D721Med (cell line): ENCODE measurements around the gene CNTNAP5.
"Not testable (repeated sequence)": the region's sequence is repeated elsewhere in the genome, so short reads cannot be mapped to it uniquely, and the experiment has no call there.

Experiments
- DNase-seq: peaks from one replicate; pipeline ENCODE4 v3.0.0; 2011; ENCODE audit warnings: low spot score; ENCODE audit not compliant: insufficient read length
- FAIRE-seq: peaks from 2 replicates; lab custom pipeline; 2011; peaks lifted over from hg19 to GRCh38; lab: Jason Lieb, UNC
- TF ChIP-seq, protein P1 (sequence below): IDR thresholded peaks from 2 replicates; pipeline ENCODE4 v1.5.1; 2012; ENCODE audit warnings: mild to moderate bottlenecking, control low read depth; ENCODE audit not compliant: insufficient read depth; ENCODE audit errors: missing control alignments

Gene CNTNAP5

DNA sequence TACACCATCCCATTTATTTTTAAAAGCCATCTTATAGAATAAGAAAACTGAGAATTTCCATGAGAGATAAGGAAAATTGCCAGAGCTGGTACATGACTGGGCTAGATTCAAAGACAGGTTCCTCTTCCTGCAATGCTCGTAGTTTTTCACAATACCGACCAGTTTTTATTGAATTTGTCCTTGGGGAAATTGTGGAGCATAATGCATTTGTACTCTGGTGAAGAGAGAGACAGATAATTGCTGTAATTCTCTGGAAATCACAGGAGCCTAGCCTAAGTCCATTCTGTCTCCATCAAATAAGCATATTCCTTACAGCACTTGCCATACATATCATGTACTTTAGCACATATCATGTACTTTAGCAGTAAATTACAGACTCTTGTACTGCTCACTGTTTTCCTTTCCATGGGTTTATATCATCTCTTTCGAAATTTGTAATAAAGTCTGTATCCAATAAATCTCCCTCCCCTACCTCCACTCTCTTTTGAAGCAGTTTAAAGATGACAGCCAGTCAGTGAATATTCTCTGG, 355.2 kb downstream of the CNTNAP5 start:
- FAIRE-seq (no peak), DNase-seq (no peak)
- TF ChIP-seq, protein P1, sequence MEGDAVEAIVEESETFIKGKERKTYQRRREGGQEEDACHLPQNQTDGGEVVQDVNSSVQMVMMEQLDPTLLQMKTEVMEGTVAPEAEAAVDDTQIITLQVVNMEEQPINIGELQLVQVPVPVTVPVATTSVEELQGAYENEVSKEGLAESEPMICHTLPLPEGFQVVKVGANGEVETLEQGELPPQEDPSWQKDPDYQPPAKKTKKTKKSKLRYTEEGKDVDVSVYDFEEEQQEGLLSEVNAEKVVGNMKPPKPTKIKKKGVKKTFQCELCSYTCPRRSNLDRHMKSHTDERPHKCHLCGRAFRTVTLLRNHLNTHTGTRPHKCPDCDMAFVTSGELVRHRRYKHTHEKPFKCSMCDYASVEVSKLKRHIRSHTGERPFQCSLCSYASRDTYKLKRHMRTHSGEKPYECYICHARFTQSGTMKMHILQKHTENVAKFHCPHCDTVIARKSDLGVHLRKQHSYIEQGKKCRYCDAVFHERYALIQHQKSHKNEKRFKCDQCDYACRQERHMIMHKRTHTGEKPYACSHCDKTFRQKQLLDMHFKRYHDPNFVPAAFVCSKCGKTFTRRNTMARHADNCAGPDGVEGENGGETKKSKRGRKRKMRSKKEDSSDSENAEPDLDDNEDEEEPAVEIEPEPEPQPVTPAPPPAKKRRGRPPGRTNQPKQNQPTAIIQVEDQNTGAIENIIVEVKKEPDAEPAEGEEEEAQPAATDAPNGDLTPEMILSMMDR = no peak

DNA sequence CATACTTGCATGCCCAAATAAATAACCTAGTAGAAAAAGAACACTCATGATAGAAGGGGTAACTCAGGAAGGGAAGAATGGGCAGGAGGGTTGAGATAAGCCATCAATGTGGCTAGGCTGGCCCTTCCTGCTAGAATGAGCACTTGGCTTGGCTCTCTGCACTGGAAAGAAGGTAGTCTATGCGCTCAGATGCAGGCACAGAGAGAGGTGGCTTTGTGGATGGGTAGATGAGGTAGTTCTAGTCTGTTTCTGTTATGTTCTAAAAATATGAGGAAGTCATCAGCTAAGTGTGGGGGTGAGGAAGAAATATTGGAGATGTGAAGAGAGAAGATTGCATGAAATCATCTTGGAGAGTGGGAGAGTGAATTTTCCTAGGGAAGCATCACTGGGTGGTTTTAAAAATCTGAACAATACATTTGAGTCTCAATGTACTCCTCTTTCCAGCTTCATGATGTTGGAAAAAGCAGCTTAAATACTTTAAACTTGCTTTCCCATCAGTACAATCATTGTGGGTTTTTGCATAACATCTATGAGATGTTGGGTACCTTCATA, 357.1 kb downstream of the CNTNAP5 start:
- DNase-seq (no peak), FAIRE-seq (no peak)
- TF ChIP-seq, protein P1 = no peak

DNA sequence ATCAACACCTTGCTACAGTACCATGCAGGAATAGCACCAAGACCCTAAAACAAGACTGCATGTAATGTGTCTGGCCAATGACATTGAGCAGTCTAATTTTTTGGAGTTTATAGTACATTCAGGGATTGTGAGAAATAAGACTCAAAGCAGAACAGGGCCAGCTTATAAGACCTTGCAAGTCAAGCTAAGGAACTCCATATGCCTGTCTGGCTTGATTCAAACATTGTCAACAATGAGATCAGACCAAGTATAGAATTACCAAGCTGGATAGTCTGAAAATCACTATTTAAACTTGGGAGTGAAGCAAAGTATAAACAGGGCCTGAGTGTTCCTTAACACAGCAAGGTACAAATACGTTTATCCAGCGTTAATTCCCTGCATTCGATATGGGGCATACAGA, 370.9 kb downstream of the CNTNAP5 start:
- TF ChIP-seq, protein P1 = no peak
- DNase-seq (no peak), FAIRE-seq (no peak)

DNA sequence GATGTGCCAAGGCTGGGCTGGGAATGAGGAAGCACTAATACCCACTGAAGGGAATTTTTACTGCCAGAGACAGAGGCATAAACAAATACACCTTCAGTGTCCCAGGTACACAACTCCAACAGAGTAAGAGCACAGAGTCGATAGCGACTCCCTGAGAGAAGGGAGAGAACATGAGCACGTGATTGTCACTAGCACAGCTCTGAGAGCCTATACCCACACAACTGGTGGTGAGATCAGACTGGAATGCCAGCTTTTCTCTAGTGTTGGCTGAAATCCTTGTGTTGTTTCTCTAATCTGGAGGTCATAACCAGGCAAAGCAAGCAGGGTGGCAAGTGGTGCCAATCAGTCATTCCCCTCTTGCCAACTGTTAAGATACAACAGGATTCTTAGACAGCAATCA, 377.2 kb downstream of the CNTNAP5 start:
- DNase-seq (no peak), FAIRE-seq (no peak)
- TF ChIP-seq, protein P1 = no peak

DNA sequence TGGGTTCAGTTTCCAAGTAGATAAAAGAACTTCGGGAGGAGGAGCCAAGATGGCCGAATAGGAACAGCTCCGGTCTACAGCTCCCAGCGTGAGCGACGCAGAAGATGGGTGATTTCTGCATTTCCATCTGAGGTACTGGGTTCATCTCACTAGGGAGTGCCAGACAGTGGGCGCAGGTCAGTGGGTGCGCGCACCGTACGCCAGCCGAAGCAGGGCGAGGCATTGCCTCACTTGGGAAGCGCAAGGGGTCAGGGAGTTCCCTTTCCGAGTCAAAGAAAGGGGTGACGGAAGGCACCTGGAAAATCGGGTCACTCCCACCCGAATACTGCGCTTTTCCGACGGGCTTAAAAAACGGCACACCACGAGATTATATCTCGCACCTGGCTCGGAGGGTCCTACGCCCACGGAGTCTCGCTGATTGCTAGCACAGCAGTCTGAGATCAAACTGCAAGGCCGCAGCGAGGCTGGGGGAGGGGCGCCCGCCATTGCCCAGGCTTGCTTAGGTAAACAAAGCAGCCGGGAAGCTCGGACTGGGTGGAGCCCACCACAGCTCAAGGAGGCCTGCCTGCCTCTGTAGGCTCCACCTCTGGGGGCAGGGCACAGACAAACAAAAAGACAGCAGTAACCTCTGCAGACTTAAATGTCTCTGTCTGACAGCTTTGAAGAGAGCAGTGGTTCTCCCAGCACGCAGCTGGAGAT, 382.9 kb downstream of the CNTNAP5 start:
- FAIRE-seq, DNase-seq: not testable (repeated sequence)

DNA sequence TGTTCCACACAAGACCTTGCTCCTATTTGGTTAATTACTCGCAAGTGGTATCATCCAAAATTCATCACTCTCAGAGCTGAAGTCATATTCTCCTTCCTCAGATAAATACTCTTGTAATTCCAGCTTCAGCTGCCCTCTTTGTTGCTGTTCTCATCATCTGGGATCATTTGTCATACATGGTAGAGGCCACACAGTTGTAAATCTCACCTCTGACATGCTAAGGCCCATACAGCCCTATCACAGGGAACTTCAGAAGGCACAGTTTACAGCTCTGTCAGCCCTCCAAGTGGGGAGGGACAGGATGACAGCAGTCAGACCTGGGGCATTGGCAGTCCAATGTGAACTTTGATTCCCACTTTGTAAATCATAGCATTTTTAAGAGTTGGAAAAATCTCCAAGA, 399.0 kb downstream of the CNTNAP5 start:
- TF ChIP-seq, protein P1 = no peak
- no peak for FAIRE-seq
- DNase-seq = no peak

DNA sequence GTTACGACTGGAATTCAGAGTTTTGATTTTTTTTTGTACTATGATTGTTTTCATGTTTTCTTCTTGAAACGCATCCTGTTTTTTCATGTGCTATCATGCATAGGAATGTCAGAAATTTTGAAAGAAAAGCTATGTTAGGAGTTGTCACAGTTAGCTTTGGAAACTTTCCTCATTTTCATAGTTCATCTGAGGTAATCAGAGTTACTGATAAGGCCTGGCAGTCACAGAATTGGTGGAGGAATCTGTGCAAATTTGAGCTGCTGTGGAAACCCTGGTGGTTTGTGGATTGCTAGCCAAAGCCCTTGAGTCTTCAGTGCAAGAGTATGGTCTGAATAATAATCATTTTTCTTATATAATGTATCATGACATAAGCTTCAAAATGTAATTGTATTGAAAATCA, 401.0 kb downstream of the CNTNAP5 start:
- TF ChIP-seq, protein P1 = no peak
- no peak for FAIRE-seq
- DNase-seq = no peak
